AG04450 (cell line): ENCODE data around the gene GMCL2. TPM values are rescaled to one million over a fixed set of nuclear protein-coding genes. Genes with fewer than 3 reads are reported as not detected.

Experiments
- CTCF ChIA-PET: fragments of 300-600, 350-600 bp; formaldehyde crosslinking; extraction: SDS; loops from one replicate; lab custom pipeline; 2022; ENCODE audit warnings: antibody characterized with exemption, inconsistent platforms; lab: Charles Lee
- POLR2A ChIA-PET: fragments of 350-600 bp; formaldehyde crosslinking; extraction: SDS; loops from one replicate; lab custom pipeline; 2021; ENCODE audit warnings: antibody characterized with exemption, inconsistent platforms; lab: Yijun Ruan, JAX
- DNase-seq: peaks from one replicate; pipeline ENCODE4 v3.0.0-alpha.2; 2011; ENCODE audit warnings: low read depth, low spot score
- H3K27ac ChIP-seq: one replicate; pipeline ENCODE4 v1.5.1; 2012; ENCODE audit warnings: low read depth, low read length, control low read depth
- H3K27me3 ChIP-seq: one replicate; pipeline ENCODE4 v1.6.0; 2012; ENCODE audit warnings: low read length; ENCODE audit not compliant: control insufficient read depth, insufficient read depth
- H3K4me3 ChIP-seq: 2 replicates; pipeline ENCODE4 v1.5.1; 2011; ENCODE audit warnings: mild to moderate bottlenecking, low read depth, low read length, control low read depth
- H3K9me3 ChIP-seq: 2 replicates; pipeline ENCODE4 v1.5.1; 2012; ENCODE audit warnings: low read length; ENCODE audit not compliant: control insufficient read depth, insufficient read depth
- CTCF ChIP-seq: IDR thresholded peaks from 2 replicates; pipeline ENCODE4 v1.5.1; 2011; ENCODE audit warnings: low read depth, low read length, control low read depth, inconsistent platforms
- polyA plus RNA-seq: library from polyadenylated mRNA; depleted of rRNA; stranded (reverse); fragments of >200 nt; gene quantifications from 2 replicates; pipeline ENCODE4 v1.2.3, GENCODE V29; 2011

GMCL2 gene
- polyA plus RNA-seq, 1 experiment, result not detected

- ChIA-PET POLR2A (interaction anchor here (0.6 to 2.4 kb wide), 2 partner anchors 9 to 1489 kb away, joined by 3 to 14 read pairs; partner anchors contain the start of gene HNRNPAB), CTCF (interaction anchor here (1.0 kb wide), 1 partner anchor 21 kb away, joined by 3 read pairs; no protein-coding TSS in a partner anchor)
- Histone ChIP-seq H3K27me3 (no peaks in the 10 kb centered on the region), H3K4me3 (no peak overlapping the region), H3K9me3 (no peaks in the 10 kb centered on the region), H3K27ac (no peak overlapping the region)
- no peak for DNase-seq
- no peak for TF ChIP-seq CTCF
Measured at GRCh38 chr5:178213748-178214151, 26.6 kb upstream of the GMCL2 start.

GRCh38 chr5:178213003-178213461 is 25.9 kb upstream of the GMCL2 start:
- Histone ChIP-seq H3K27ac (no peak overlapping the region), H3K9me3 (no peaks in the 10 kb centered on the region), H3K4me3 (no peak overlapping the region), H3K27me3 (no peaks in the 10 kb centered on the region)
- CTCF ChIA-PET, result interaction anchor here (1.0 kb wide), 1 partner anchor 22 kb away, joined by 3 read pairs; no protein-coding TSS in a partner anchor
- TF ChIP-seq CTCF, result no peak
- no peak for DNase-seq
- POLR2A ChIA-PET, result interaction anchor here (2.4 kb wide), 1 partner anchor 9 kb away, joined by 14 read pairs; the partner anchor contains the start of gene HNRNPAB

GRCh38 chr5:178212241-178213002 is 25.3 kb upstream of the GMCL2 start:
- ChIA-PET POLR2A (no interaction called here), CTCF (interaction anchor here (1.0 kb wide), 1 partner anchor 23 kb away, joined by 3 read pairs; no protein-coding TSS in a partner anchor)
- no peak for DNase-seq
- Histone ChIP-seq H3K4me3 (no peak overlapping the region), H3K9me3 (no peaks in the 10 kb centered on the region), H3K27me3 (no peaks in the 10 kb centered on the region), H3K27ac (no peak overlapping the region)
- TF ChIP-seq CTCF, result no peak

- TF ChIP-seq CTCF, result no peak
- ChIA-PET CTCF (no interaction called here), POLR2A (interaction anchor here (1.6 kb wide), 1 partner anchor 11 kb away, joined by 3 read pairs; no protein-coding TSS in a partner anchor)
- Histone ChIP-seq H3K27ac (no peak overlapping the region), H3K4me3 (no peak overlapping the region), H3K9me3 (no peaks in the 10 kb centered on the region), H3K27me3 (no peaks in the 10 kb centered on the region)
- DNase-seq, result no peak
Measured at GRCh38 chr5:178211095-178212048, 24.2 kb upstream of the GMCL2 start.
